HFFc6 (cell line): ENCODE data around the gene ALKAL2. TPM values are rescaled to one million over a fixed set of nuclear protein-coding genes. Genes with fewer than 3 reads are reported as not detected.
"Not testable (repeated sequence)": the region's sequence is repeated elsewhere in the genome, so short reads cannot be mapped to it uniquely, and the experiment has no call there.

Experiments used
- DNase-seq: peaks from one replicate; pipeline ENCODE4 v3.0.0-alpha.2; 2018
- H3K27ac Mint-ChIP-seq: 2 replicates; pipeline ENCODE4 v1.8.0; 2020; ENCODE audit warnings: mild to moderate bottlenecking, mixed read lengths
- H3K27me3 Mint-ChIP-seq: 2 replicates; pipeline ENCODE4 v1.8.0; 2021; ENCODE audit warnings: mild to moderate bottlenecking, moderate library complexity, mixed read lengths; ENCODE audit not compliant: insufficient read depth
- H3K36me3 Mint-ChIP-seq: 2 replicates; pipeline ENCODE4 v1.8.0; 2021; ENCODE audit warnings: low read depth, mixed read lengths
- H3K4me1 Mint-ChIP-seq: 2 replicates; pipeline ENCODE4 v1.8.0; 2020; ENCODE audit warnings: low read depth, mixed read lengths
- H3K4me3 Mint-ChIP-seq: 2 replicates; pipeline ENCODE4 v1.8.0; 2020; ENCODE audit warnings: mild to moderate bottlenecking, moderate library complexity, mixed read lengths
- H3K9me3 Mint-ChIP-seq: 2 replicates; pipeline ENCODE4 v1.8.0; 2020; ENCODE audit warnings: mild to moderate bottlenecking, mixed read lengths
- long read RNA-seq: library from polyadenylated mRNA; unstranded; transcript quantifications from one replicate; pipeline ENCODE4 v2.0.0, GENCODE V29; 2019
- total RNA-seq, 6 experiments: library from RNA; stranded (reverse); fragmentation: NEBNext Ultra II Directional; extraction: Animal tissue kit (Norgen Biotek cat#: 25700); gene quantifications; 2 replicates in 1 of 6; 3 replicates in 5 of 6; pipeline ENCODE4 v1.2.3, GENCODE V29; 2021
- TF ChIP-seq, protein P1 (sequence below): fragments of 200-600 bp; sonication (generic); IDR thresholded peaks from 2 replicates; pipeline ENCODE4 v1.5.0; 2021; ENCODE audit warnings: antibody characterized with exemption, mild to moderate bottlenecking

ALKAL2 gene
- not detected for total RNA-seq
- long read RNA-seq = 0 reads

DNA sequence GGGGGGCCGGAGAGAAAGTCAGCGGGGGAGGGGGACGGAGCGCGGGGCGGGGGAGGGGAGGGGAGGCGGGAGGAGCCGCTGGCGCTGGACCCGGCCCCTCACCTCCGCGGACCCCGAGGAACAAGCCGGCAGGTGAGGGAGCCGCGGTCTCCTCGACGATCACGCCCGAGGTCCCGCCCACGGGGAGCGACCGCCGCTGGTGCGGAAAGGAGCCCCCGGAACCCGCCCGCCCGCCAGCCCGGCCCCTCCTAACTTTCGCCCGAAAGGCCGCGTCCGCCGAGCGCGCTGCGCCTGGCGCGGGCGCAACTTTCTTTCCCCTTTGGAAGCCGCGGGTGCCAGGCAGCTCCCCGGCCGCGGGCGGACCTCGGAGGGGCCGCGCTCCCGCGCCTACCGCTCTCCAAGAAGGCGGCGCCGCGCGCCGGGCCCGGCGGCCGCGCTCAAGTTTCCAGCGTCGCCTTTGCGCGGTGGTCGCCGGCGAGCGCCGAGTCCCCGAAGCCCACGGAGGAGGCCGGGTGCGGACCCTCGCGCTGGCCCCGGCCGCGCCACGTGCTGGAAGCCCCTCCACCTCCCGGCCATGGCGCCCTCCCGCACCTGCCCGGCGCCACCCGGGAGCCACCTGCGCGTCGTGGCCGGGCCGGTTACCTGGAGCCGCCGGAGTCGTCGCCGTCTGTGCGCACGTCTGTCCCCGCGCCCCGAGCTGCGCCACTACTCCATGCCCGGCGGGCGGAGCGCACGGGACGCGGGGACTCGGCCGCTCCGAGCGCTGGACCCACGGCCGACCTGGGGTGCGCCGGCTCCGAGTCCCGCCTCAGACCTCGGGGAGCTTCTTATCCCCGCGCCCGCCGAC, at the start of gene ALKAL2:
ALKAL2 (minus strand) TSS at position 181 of the 847 bp plus-strand sequence. CDS start 256 bp downstream, outside the sequence.
- Mint-ChIP-seq H3K27me3 (peaks cover 10% of the 10 kb centered on the region), H3K9me3 (no peaks in the 10 kb centered on the region), H3K4me3 (peak within 1 kb of the TSS; percentile 22; the same call in 1 of the 2 replicates), H3K27ac (no peak within 1 kb of the TSS), H3K4me1 (peaks cover 41% of the 10 kb centered on the region), H3K36me3 (peaks cover 6% of the 10 kb centered on the region; the same call in 1 of the 2 replicates)
- TF ChIP-seq, protein P1, sequence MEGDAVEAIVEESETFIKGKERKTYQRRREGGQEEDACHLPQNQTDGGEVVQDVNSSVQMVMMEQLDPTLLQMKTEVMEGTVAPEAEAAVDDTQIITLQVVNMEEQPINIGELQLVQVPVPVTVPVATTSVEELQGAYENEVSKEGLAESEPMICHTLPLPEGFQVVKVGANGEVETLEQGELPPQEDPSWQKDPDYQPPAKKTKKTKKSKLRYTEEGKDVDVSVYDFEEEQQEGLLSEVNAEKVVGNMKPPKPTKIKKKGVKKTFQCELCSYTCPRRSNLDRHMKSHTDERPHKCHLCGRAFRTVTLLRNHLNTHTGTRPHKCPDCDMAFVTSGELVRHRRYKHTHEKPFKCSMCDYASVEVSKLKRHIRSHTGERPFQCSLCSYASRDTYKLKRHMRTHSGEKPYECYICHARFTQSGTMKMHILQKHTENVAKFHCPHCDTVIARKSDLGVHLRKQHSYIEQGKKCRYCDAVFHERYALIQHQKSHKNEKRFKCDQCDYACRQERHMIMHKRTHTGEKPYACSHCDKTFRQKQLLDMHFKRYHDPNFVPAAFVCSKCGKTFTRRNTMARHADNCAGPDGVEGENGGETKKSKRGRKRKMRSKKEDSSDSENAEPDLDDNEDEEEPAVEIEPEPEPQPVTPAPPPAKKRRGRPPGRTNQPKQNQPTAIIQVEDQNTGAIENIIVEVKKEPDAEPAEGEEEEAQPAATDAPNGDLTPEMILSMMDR = no peak
- no peak for DNase-seq

GRCh38 chr2:336949-337348, 49.1 kb upstream of the ALKAL2 start:
- DNase-seq, H3K4me3 Mint-ChIP-seq, H3K36me3 Mint-ChIP-seq, H3K4me1 Mint-ChIP-seq, H3K27ac Mint-ChIP-seq, H3K27me3 Mint-ChIP-seq: not testable (repeated sequence)
- peaks cover 32% of the 10 kb centered on the region for H3K9me3 Mint-ChIP-seq

- no peaks in the 10 kb centered on the region for H3K4me1 Mint-ChIP-seq
- no peaks in the 10 kb centered on the region for H3K36me3 Mint-ChIP-seq
- no peak overlapping the region for H3K4me3 Mint-ChIP-seq
- H3K27me3 Mint-ChIP-seq = no peaks in the 10 kb centered on the region
- TF ChIP-seq, protein P1 = no peak
- DNase-seq = no peak
- no peak overlapping the region for H3K27ac Mint-ChIP-seq
- H3K9me3 Mint-ChIP-seq = peaks cover 28% of the 10 kb centered on the region
Observed at GRCh38 chr2:336360-336759, 48.5 kb upstream of the ALKAL2 start.

- no peaks in the 10 kb centered on the region for H3K27me3 Mint-ChIP-seq
- no peak overlapping the region for H3K27ac Mint-ChIP-seq
- H3K4me3 Mint-ChIP-seq = no peak overlapping the region
- TF ChIP-seq, protein P1 = peak; percentile 31
- no peaks in the 10 kb centered on the region; the same call in 1 of the 2 replicates for H3K36me3 Mint-ChIP-seq
- H3K9me3 Mint-ChIP-seq = peaks cover 39% of the 10 kb centered on the region
- no peaks in the 10 kb centered on the region for H3K4me1 Mint-ChIP-seq
- no peak for DNase-seq
Observed at GRCh38 chr2:332592-332991, 44.7 kb upstream of the ALKAL2 start.

DNA sequence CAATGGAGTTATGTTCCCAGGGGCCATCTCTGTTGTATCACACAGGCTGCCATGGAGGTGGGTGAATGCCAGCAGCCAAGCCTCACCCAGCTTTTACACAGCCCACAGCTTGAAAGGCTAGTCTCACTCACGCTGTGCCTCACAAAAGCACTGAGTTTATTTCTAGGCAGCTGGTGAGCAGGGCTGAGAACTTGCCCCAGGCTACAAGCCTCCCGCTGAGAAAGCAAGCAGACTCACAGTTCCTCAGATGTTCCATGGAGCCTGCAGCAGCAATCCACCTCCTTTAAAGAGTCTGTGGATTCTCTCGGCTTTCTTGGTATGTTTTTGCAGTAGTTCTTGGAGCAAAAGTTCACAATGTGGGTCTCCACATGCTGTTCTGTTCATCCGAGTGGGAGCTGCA, 40.9 kb upstream of the ALKAL2 start:
- no peaks in the 10 kb centered on the region for H3K27me3 Mint-ChIP-seq
- no peaks in the 10 kb centered on the region for H3K4me1 Mint-ChIP-seq
- peaks cover 40% of the 10 kb centered on the region for H3K9me3 Mint-ChIP-seq
- TF ChIP-seq, protein P1 = no peak
- DNase-seq = no peak
- no peak overlapping the region for H3K27ac Mint-ChIP-seq
- no peaks in the 10 kb centered on the region; the same call in 1 of the 2 replicates for H3K36me3 Mint-ChIP-seq
- no peak overlapping the region for H3K4me3 Mint-ChIP-seq

GRCh38 chr2:323035-323434, 35.1 kb upstream of the ALKAL2 start:
- DNase-seq = no peak
- Mint-ChIP-seq H3K36me3 (peaks cover 8% of the 10 kb centered on the region), H3K4me1 (peaks cover 2% of the 10 kb centered on the region; the same call in 1 of the 2 replicates), H3K9me3 (peaks cover 43% of the 10 kb centered on the region), H3K27ac (no peak overlapping the region), H3K27me3 (peaks cover 3% of the 10 kb centered on the region), H3K4me3 (no peak overlapping the region)
- TF ChIP-seq, protein P1 = no peak
